ENCODE data around the gene NOL11. TPM values are rescaled to one million over a fixed set of nuclear protein-coding genes. Genes with fewer than 3 reads are reported as not detected.

The NOL11 gene
- polyA plus RNA-seq, 1 of the 3 experiments (the other 2 are of a cell fraction) = 27.0 TPM

DNA sequence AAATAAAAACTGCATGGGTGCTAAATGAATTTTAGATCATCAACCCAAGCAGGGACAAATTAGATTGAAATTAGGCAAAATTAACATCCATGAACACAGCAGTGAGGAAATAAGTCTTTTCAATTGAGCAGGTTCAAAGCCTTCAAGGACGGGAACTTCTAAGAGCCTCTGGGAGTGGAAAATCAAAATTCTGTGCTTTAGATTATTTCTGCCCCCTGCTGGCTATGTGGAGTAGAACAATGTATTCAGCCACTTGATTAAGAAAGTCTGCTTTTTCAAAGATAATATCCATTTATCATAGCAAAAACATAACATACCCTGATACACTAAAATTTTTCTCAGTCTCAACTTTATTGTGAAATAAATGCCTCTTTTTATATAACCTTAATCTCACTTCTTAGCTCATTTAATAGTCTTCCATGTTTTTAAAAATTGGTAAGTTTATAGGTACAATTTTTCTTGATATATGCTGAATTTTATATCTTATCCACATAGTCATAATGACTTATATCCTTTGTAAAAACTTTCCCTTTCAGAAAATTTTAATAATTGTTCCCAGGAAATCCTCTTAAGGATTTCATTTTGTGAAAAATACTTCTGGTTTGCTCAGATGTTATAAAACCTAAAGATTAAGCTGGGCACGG lies 28.1 kb upstream of the NOL11 start:
- Histone ChIP-seq H3K27me3 (ENCODE audit: insufficient read depth) (no peaks in the 10 kb centered on the region), H3K4me3 (ENCODE audit: low read depth in 2 of 2, low read length in 1 of 2) (no peak overlapping the region), H3K9ac (no peak overlapping the region), H3K36me3 (replicated peaks in 1 of 2; ENCODE audit: control insufficient read depth in 1 of 2, insufficient read depth in 2 of 2, low read length in 1 of 2) (peaks cover 0 to 24% of the 10 kb centered on the region in 2 experiments), H3F3A (replicated peaks; ENCODE audit: insufficient read depth) (peaks cover 3% of the 10 kb centered on the region), H2AFZ (ENCODE audit: low read depth) (peak overlapping the region; percentile 37; the same call in 1 of the 2 replicates), H3K4me1 (ENCODE audit: control insufficient read depth in 1 of 2, insufficient read depth in 2 of 2, low read depth in 1 of 2, low read length in 1 of 2) (no peaks in the 10 kb centered on the region), H3K79me2 (ENCODE audit: insufficient read depth) (no peaks in the 10 kb centered on the region), H3K4me2 (no peak overlapping the region), H3K27ac (ENCODE audit: low read depth in 2 of 2, low read length in 1 of 2) (peak overlapping the region in 1 of 2 experiments; percentile 2; a peak in 1 of 4 replicates), H3K9me2 (no peaks in the 10 kb centered on the region), H3K9me3 (no peaks in the 10 kb centered on the region), H4K20me1 (ENCODE audit: insufficient read depth) (no peaks in the 10 kb centered on the region)
- ChIA-PET POLR2A (interaction anchor here (0.8 kb wide), 1 partner anchor 9 kb away, joined by 3 read pairs; no protein-coding TSS in a partner anchor), CTCF (interaction anchor here (0.6 to 16.1 kb wide), 46 partner anchors 8 to 533 kb away, joined by 3 to 241 read pairs (median 4); partner anchors contain the start of genes PITPNC1 and PSMD12)
- 55% methylated on average over 2 of the region's 2 CpGs for WGBS (ENCODE audit: low lambda C conversion rate)
- peak; percentile 77 for DNase-seq
- TF ChIP-seq, protein P1, sequence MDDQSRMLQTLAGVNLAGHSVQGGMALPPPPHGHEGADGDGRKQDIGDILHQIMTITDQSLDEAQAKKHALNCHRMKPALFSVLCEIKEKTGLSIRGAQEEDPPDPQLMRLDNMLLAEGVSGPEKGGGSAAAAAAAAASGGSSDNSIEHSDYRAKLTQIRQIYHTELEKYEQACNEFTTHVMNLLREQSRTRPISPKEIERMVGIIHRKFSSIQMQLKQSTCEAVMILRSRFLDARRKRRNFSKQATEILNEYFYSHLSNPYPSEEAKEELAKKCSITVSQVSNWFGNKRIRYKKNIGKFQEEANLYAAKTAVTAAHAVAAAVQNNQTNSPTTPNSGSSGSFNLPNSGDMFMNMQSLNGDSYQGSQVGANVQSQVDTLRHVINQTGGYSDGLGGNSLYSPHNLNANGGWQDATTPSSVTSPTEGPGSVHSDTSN (IDR thresholded peaks at IDR 0.05) = no peak
- TF ChIP-seq RAD21 (IDR thresholded peaks at IDR 0.05; ENCODE audit: low read length) (peak; percentile 93), TCF12 (IDR thresholded peaks at IDR 0.05) (peak; percentile 10; the same call in 1 of the 2 replicates), FOSL2 (IDR thresholded peaks at IDR 0.05; ENCODE audit: borderline replicate concordance, low read depth) (no peak), NRF1 (IDR thresholded peaks at IDR 0.05; ENCODE audit: low read depth, low read length) (peak; percentile 31), ELF1 (IDR thresholded peaks at IDR 0.05) (no peak), SIN3A (IDR thresholded peaks at IDR 0.05; ENCODE audit: borderline replicate concordance, low read depth, low read length) (no peak), YY1 (IDR thresholded peaks at IDR 0.05; ENCODE audit: low read depth) (no peak), RFX5 (IDR thresholded peaks at IDR 0.05; ENCODE audit: low read length) (no peak), RXRA (IDR thresholded peaks at IDR 0.05; ENCODE audit: borderline replicate concordance, low read depth) (no peak), RCOR1 (IDR thresholded peaks at IDR 0.05; ENCODE audit: low read length) (peak; percentile 33; the same call in 1 of the 2 replicates), SMC3 (IDR thresholded peaks at IDR 0.05; ENCODE audit: low read depth, low read length) (peak; percentile 87), MXI1 (IDR thresholded peaks at IDR 0.05; ENCODE audit: low read depth, low read length) (no peak), EP300 (IDR thresholded peaks at IDR 0.05; ENCODE audit: borderline replicate concordance in 1 of 2, low read depth in 1 of 2, low read length in 1 of 2) (no peak), NFIC (IDR thresholded peaks at IDR 0.05; ENCODE audit: borderline replicate concordance) (no peak), CHD2 (IDR thresholded peaks at IDR 0.05; ENCODE audit: low read length, partially characterized antibody) (peak; percentile 24)
- TF ChIP-seq, protein P2, sequence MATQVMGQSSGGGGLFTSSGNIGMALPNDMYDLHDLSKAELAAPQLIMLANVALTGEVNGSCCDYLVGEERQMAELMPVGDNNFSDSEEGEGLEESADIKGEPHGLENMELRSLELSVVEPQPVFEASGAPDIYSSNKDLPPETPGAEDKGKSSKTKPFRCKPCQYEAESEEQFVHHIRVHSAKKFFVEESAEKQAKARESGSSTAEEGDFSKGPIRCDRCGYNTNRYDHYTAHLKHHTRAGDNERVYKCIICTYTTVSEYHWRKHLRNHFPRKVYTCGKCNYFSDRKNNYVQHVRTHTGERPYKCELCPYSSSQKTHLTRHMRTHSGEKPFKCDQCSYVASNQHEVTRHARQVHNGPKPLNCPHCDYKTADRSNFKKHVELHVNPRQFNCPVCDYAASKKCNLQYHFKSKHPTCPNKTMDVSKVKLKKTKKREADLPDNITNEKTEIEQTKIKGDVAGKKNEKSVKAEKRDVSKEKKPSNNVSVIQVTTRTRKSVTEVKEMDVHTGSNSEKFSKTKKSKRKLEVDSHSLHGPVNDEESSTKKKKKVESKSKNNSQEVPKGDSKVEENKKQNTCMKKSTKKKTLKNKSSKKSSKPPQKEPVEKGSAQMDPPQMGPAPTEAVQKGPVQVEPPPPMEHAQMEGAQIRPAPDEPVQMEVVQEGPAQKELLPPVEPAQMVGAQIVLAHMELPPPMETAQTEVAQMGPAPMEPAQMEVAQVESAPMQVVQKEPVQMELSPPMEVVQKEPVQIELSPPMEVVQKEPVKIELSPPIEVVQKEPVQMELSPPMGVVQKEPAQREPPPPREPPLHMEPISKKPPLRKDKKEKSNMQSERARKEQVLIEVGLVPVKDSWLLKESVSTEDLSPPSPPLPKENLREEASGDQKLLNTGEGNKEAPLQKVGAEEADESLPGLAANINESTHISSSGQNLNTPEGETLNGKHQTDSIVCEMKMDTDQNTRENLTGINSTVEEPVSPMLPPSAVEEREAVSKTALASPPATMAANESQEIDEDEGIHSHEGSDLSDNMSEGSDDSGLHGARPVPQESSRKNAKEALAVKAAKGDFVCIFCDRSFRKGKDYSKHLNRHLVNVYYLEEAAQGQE (IDR thresholded peaks at IDR 0.05; ENCODE audit: low read depth, low read length) = no peak
- TF ChIP-seq, protein P3, sequence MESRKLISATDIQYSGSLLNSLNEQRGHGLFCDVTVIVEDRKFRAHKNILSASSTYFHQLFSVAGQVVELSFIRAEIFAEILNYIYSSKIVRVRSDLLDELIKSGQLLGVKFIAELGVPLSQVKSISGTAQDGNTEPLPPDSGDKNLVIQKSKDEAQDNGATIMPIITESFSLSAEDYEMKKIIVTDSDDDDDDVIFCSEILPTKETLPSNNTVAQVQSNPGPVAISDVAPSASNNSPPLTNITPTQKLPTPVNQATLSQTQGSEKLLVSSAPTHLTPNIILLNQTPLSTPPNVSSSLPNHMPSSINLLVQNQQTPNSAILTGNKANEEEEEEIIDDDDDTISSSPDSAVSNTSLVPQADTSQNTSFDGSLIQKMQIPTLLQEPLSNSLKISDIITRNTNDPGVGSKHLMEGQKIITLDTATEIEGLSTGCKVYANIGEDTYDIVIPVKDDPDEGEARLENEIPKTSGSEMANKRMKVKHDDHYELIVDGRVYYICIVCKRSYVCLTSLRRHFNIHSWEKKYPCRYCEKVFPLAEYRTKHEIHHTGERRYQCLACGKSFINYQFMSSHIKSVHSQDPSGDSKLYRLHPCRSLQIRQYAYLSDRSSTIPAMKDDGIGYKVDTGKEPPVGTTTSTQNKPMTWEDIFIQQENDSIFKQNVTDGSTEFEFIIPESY (IDR thresholded peaks at IDR 0.05; ENCODE audit: borderline replicate concordance, low read depth) = no peak
- TF ChIP-seq, protein P4, sequence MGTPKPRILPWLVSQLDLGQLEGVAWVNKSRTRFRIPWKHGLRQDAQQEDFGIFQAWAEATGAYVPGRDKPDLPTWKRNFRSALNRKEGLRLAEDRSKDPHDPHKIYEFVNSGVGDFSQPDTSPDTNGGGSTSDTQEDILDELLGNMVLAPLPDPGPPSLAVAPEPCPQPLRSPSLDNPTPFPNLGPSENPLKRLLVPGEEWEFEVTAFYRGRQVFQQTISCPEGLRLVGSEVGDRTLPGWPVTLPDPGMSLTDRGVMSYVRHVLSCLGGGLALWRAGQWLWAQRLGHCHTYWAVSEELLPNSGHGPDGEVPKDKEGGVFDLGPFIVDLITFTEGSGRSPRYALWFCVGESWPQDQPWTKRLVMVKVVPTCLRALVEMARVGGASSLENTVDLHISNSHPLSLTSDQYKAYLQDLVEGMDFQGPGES (IDR thresholded peaks at IDR 0.05; ENCODE audit: low read depth, low read length) = 0 out of 2 replicates have a peak, but pooled peaks have one; percentile 5
- TF ChIP-seq, protein P5, sequence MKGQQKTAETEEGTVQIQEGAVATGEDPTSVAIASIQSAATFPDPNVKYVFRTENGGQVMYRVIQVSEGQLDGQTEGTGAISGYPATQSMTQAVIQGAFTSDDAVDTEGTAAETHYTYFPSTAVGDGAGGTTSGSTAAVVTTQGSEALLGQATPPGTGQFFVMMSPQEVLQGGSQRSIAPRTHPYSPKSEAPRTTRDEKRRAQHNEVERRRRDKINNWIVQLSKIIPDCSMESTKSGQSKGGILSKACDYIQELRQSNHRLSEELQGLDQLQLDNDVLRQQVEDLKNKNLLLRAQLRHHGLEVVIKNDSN (IDR thresholded peaks at IDR 0.05; ENCODE audit: borderline replicate concordance, low read depth) = no peak
- TF ChIP-seq, protein P6, sequence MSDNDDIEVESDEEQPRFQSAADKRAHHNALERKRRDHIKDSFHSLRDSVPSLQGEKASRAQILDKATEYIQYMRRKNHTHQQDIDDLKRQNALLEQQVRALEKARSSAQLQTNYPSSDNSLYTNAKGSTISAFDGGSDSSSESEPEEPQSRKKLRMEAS (IDR thresholded peaks at IDR 0.05; ENCODE audit: low read depth) = no peak
- TF ChIP-seq, protein P7, sequence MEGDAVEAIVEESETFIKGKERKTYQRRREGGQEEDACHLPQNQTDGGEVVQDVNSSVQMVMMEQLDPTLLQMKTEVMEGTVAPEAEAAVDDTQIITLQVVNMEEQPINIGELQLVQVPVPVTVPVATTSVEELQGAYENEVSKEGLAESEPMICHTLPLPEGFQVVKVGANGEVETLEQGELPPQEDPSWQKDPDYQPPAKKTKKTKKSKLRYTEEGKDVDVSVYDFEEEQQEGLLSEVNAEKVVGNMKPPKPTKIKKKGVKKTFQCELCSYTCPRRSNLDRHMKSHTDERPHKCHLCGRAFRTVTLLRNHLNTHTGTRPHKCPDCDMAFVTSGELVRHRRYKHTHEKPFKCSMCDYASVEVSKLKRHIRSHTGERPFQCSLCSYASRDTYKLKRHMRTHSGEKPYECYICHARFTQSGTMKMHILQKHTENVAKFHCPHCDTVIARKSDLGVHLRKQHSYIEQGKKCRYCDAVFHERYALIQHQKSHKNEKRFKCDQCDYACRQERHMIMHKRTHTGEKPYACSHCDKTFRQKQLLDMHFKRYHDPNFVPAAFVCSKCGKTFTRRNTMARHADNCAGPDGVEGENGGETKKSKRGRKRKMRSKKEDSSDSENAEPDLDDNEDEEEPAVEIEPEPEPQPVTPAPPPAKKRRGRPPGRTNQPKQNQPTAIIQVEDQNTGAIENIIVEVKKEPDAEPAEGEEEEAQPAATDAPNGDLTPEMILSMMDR (IDR thresholded peaks at IDR 0.05) = peak; percentile 99

Measured in SK-N-SH (cell line).